GM12892 (cell line): ENCODE measurements around the gene ZNF492.

Source experiments
- POLR2A ChIP-seq: IDR thresholded peaks from 2 replicates; pipeline ENCODE4 v1.6.1; 2011; ENCODE audit warnings: low read depth, low read length, control low read depth
- POLR2AphosphoS5 ChIP-seq: IDR thresholded peaks from 2 replicates; pipeline ENCODE4 v1.6.1; 2011; ENCODE audit warnings: low read depth, low read length, control low read depth

GRCh38 chr19:22628401-22628800, 5.7 kb upstream of the ZNF492 start:
- TF ChIP-seq POLR2A (no peak), POLR2AphosphoS5 (no peak)
